NB4 (cell line): ENCODE measurements around the gene SCFD2.

Experiments used
- CTCF ChIP-seq: IDR thresholded peaks from one replicate; pipeline ENCODE4 v1.5.1; 2012; ENCODE audit warnings: low read depth, low read length
- MAX ChIP-seq: IDR thresholded peaks from 2 replicates; pipeline ENCODE4 v1.6.1; 2011; ENCODE audit warnings: low read depth, low read length
- MYC ChIP-seq: IDR thresholded peaks from 2 replicates; pipeline ENCODE4 v1.6.1; 2011; ENCODE audit warnings: low read depth, low read length
- POLR2A ChIP-seq: IDR thresholded peaks from 2 replicates; pipeline ENCODE4 v1.6.1; 2011; ENCODE audit warnings: mild to moderate bottlenecking; ENCODE audit not compliant: insufficient read length; ENCODE audit errors: extremely low read depth

- TF ChIP-seq CTCF (no peak), POLR2A (no peak), MYC (no peak), MAX (no peak)
Observed at GRCh38 chr4:52890521-52890791, 475.4 kb downstream of the SCFD2 start.
